GM12878 (cell line): ENCODE measurements around the gene ZNF574. TPM values are rescaled to one million over a fixed set of nuclear protein-coding genes. Genes with fewer than 3 reads are reported as not detected.

Experiments used
- BMI1 ChIP-seq: fragments of 450-650 bp; IDR thresholded peaks from 2 replicates; pipeline ENCODE4 v1.6.1; 2016; ENCODE audit warnings: mild to moderate bottlenecking, moderate library complexity, borderline replicate concordance
- BRCA1 ChIP-seq: IDR thresholded peaks from 2 replicates; pipeline ENCODE4 v1.6.1; 2011; ENCODE audit warnings: low read depth, low read length, improper control_type of control experiment
- CBFB ChIP-seq: IDR thresholded peaks from 2 replicates; pipeline ENCODE4 v1.6.1; 2016; ENCODE audit warnings: antibody characterized with exemption, low read depth
- JUNB ChIP-seq: IDR thresholded peaks from 2 replicates; pipeline ENCODE4 v1.6.1; 2016; ENCODE audit warnings: antibody characterized with exemption, mild to moderate bottlenecking
- NFYA ChIP-seq: IDR thresholded peaks from 2 replicates; pipeline ENCODE4 v1.6.1; 2011; ENCODE audit warnings: low read depth, mild to moderate bottlenecking, low read length, improper control_type of control experiment, borderline replicate concordance
- RFX5 ChIP-seq: IDR thresholded peaks from 2 replicates; pipeline ENCODE4 v1.6.1; 2011; ENCODE audit warnings: low read depth, low read length, improper control_type of control experiment
- TCF7 ChIP-seq: IDR thresholded peaks from 2 replicates; pipeline ENCODE4 v1.6.1; 2014; ENCODE audit warnings: antibody characterized with exemption, borderline replicate concordance
- USF1 ChIP-seq: IDR thresholded peaks from 2 replicates; pipeline ENCODE4 v1.6.1; 2011; ENCODE audit warnings: borderline replicate concordance, low read depth, mild to moderate bottlenecking, moderate library complexity, mixed read lengths, low read length; ENCODE audit not compliant: insufficient read depth; ENCODE audit errors: extremely low read length
- polyA plus RNA-seq, 11 experiments: library from polyadenylated mRNA; depleted of rRNA in 4 of 11; unstranded in 6 of 11; stranded (reverse) in 5 of 11; fragments of >200 nt; fragmentation: Nextera tagmentation in 4 of 11; fragmentation: Illumina TruSeq in 1 of 11; extraction: Ambion mirVana in 4 of 11; extraction: Trizol in 1 of 11; gene quantifications; 1 replicate in 1 of 11; 2 replicates in 10 of 11; pipeline versions ENCODE4 v1.2.1 to v1.2.3, GENCODE V29; 2011 to 2016; ENCODE audit warnings: inconsistent platforms in 2 of 11, missing spikeins in 2 of 11, low read depth in 1 of 11
- total RNA-seq, 4 experiments: library from RNA; depleted of rRNA in 3 of 4; stranded (reverse); fragments of >200 nt in 3 of 4; fragmentation: Illumina TruSeq in 1 of 4; extraction: Trizol in 1 of 4; gene quantifications; 2 replicates each; pipeline versions ENCODE4 v1.2.1 to v1.2.3, GENCODE V29; 2013 to 2021
- TF ChIP-seq, protein P1 (sequence below): IDR thresholded peaks from 2 replicates; pipeline ENCODE4 v1.6.1; 2012; ENCODE audit warnings: low read depth, low read length, improper control_type of control experiment

The ZNF574 gene
- total and polyA plus RNA-seq, 10 of the 15 experiments (the other 5 are each of a cell fraction or from before 2014, with no cell fraction given) = 0.32 to 25.6 (median 11.4) TPM

- TF ChIP-seq, protein P1, sequence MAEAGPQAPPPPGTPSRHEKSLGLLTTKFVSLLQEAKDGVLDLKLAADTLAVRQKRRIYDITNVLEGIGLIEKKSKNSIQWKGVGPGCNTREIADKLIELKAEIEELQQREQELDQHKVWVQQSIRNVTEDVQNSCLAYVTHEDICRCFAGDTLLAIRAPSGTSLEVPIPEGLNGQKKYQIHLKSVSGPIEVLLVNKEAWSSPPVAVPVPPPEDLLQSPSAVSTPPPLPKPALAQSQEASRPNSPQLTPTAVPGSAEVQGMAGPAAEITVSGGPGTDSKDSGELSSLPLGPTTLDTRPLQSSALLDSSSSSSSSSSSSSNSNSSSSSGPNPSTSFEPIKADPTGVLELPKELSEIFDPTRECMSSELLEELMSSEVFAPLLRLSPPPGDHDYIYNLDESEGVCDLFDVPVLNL = no peak; the same call in 1 of the 2 replicates
- TF ChIP-seq CBFB (no peak), NFYA (no peak), TCF7 (no peak), BMI1 (no peak), USF1 (no peak), JUNB (no peak), BRCA1 (no peak), RFX5 (no peak)
Observed at GRCh38 chr19:42108527-42109389, 32.8 kb downstream of the ZNF574 start (continued).
